Measurements from ENCODE around the gene MAVS. TPM values are rescaled to one million over a fixed set of nuclear protein-coding genes. Genes with fewer than 3 reads are reported as not detected.

MAVS gene
- total RNA-seq, 2 donors from 2014 or later = 27.5 to 29.7 TPM

- peaks cover 69% of the 10 kb centered on the region for H3K36me3 ChIP-seq
Measured at GRCh38 chr20:3865887-3866407, 19.3 kb downstream of the MAVS start.

GRCh38 chr20:3866464-3866863 lies 19.8 kb downstream of the MAVS start:
- no peaks in the 10 kb centered on the region for H3K27me3 ChIP-seq
- peaks cover 64% of the 10 kb centered on the region for H3K36me3 ChIP-seq
- H3K9me3 ChIP-seq = no peaks in the 10 kb centered on the region
- no peak overlapping the region for H3K4me3 ChIP-seq
- no peak for DNase-seq (ENCODE audit: low spot score)
- H3K4me1 ChIP-seq = peaks cover 0 to 7% of the 10 kb centered on the region in 2 donors
- H3K27ac ChIP-seq = no peak overlapping the region
- TF ChIP-seq, protein P1, sequence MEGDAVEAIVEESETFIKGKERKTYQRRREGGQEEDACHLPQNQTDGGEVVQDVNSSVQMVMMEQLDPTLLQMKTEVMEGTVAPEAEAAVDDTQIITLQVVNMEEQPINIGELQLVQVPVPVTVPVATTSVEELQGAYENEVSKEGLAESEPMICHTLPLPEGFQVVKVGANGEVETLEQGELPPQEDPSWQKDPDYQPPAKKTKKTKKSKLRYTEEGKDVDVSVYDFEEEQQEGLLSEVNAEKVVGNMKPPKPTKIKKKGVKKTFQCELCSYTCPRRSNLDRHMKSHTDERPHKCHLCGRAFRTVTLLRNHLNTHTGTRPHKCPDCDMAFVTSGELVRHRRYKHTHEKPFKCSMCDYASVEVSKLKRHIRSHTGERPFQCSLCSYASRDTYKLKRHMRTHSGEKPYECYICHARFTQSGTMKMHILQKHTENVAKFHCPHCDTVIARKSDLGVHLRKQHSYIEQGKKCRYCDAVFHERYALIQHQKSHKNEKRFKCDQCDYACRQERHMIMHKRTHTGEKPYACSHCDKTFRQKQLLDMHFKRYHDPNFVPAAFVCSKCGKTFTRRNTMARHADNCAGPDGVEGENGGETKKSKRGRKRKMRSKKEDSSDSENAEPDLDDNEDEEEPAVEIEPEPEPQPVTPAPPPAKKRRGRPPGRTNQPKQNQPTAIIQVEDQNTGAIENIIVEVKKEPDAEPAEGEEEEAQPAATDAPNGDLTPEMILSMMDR (IDR thresholded peaks at IDR 0.05) = no peak

More at GRCh38 chr20:3865887-3866407, 19.3 kb downstream of the MAVS start:
- TF ChIP-seq, protein P1 (IDR thresholded peaks at IDR 0.05) = no peak
- no peak overlapping the region for H3K27ac ChIP-seq
- H3K4me1 ChIP-seq = peaks cover 0 to 4% of the 10 kb centered on the region in 2 donors
- H3K9me3 ChIP-seq = no peaks in the 10 kb centered on the region
- no peak for DNase-seq (ENCODE audit: low spot score)
- H3K4me3 ChIP-seq = no peak overlapping the region
- H3K27me3 ChIP-seq = no peaks in the 10 kb centered on the region

DNA sequence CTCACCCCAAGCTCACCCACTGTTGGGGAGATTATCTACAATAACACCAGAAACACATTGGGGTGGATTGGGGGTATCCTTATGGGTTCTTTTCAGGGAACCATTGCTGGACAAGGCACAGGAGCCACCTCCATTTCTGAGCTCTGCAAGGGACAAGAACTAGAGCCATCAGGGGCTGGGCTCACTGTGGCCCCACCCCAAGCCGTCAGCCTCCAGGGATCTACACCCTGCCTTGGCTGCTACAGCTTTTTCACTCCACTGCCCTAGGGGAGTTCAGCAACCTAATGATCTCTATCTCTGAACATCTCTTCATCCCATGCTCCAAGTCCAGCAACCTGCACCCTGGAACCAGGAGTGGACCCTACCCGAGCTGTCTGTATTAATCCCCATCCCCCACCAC lies 21.2 kb downstream of the MAVS start:
- H3K4me1 ChIP-seq = peaks cover 0 to 7% of the 10 kb centered on the region in 2 donors
- no peak overlapping the region for H3K27ac ChIP-seq
- TF ChIP-seq, protein P1 (IDR thresholded peaks at IDR 0.05) = no peak
- H3K36me3 ChIP-seq = peaks cover 50% of the 10 kb centered on the region
- H3K9me3 ChIP-seq = no peaks in the 10 kb centered on the region
- no peaks in the 10 kb centered on the region for H3K27me3 ChIP-seq
- no peak overlapping the region for H3K4me3 ChIP-seq
- DNase-seq (ENCODE audit: low spot score) = no peak

GRCh38 chr20:3869839-3870634 lies 23.4 kb downstream of the MAVS start:
- TF ChIP-seq, protein P1 (IDR thresholded peaks at IDR 0.05) = no peak
- Histone ChIP-seq H3K27me3 (no peaks in the 10 kb centered on the region), H3K4me3 (no peak overlapping the region), H3K27ac (no peak overlapping the region), H3K4me1 (peaks cover 0 to 14% of the 10 kb centered on the region in 2 donors), H3K36me3 (peaks cover 37% of the 10 kb centered on the region), H3K9me3 (no peaks in the 10 kb centered on the region)
- no peak for DNase-seq (ENCODE audit: low spot score)

DNA sequence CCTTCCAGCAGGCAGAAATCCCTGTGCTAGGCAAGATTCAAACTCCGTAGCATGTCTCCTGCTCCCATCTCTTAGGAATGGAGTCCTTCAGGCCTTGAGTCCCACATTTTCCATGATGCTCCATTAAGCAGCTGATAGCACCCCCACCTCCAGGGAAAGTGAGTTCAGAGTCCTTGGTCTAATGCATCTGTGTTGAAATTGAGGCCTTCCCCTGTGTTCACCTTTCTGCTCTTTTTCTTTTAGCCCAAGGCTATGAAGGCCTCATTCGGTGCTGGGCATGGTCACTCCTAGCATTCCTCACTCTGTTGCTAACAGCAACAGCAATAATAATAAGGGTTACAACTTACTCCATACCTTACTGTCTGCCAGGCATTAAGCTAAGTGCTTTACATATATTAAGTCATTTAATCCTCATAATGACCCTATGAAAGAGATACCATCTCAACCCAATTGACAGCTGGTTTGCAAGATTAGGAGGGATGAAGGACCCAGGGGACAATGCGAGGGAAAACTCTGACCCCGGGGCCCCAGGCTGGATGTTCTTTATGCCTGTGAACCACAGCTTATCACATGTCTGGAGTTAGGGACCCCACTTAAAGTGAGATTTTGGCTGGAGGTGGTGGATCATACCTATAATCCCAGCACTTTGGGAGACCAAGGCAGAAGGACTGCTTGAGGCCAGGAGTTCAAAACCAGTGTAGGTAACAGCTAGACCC lies 25.1 kb downstream of the MAVS start:
- H3K27ac ChIP-seq = no peak overlapping the region
- H3K9me3 ChIP-seq = no peaks in the 10 kb centered on the region
- TF ChIP-seq, protein P1 (IDR thresholded peaks at IDR 0.05) = no peak
- peaks cover 0 to 20% of the 10 kb centered on the region in 2 donors for H3K4me1 ChIP-seq
- no peak for DNase-seq (ENCODE audit: low spot score)
- peaks cover 20% of the 10 kb centered on the region for H3K36me3 ChIP-seq
- no peak overlapping the region for H3K4me3 ChIP-seq
- no peaks in the 10 kb centered on the region for H3K27me3 ChIP-seq

All from right atrium auricular region (tissue), 2 donors.